CD4-positive, alpha-beta T cell treated with Interleukin-12 subunit alpha and Interleukin-12 subunit beta, for 1 hour (primary cell): ENCODE measurements around the gene BIRC6.
"Not testable (repeated sequence)": the region's sequence is repeated elsewhere in the genome, so short reads cannot be mapped to it uniquely, and the experiment has no call there.

ENCODE experiments used
- DNase-seq: peaks from one replicate; pipeline ENCODE4 v3.0.0-alpha.2; 2020

Gene BIRC6

DNA sequence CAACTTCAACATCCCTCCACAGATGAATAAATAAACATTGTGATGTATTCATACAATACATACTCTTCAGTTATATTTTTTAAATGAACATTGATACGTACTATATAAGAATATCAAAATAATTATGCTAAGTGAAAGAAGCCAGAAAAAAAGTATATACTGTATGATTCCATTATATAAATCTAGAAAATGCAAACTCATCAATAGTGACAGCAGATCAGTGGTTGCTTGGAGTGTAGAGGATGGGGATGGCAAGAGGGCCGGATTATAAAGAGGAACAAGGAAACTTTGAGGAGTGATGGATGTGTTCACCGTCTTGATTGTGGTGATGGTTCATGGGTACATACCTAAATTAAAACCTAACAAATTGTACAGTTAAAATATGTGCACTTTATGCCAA, 268.0 kb downstream of the BIRC6 start:
- no peak for DNase-seq

DNA sequence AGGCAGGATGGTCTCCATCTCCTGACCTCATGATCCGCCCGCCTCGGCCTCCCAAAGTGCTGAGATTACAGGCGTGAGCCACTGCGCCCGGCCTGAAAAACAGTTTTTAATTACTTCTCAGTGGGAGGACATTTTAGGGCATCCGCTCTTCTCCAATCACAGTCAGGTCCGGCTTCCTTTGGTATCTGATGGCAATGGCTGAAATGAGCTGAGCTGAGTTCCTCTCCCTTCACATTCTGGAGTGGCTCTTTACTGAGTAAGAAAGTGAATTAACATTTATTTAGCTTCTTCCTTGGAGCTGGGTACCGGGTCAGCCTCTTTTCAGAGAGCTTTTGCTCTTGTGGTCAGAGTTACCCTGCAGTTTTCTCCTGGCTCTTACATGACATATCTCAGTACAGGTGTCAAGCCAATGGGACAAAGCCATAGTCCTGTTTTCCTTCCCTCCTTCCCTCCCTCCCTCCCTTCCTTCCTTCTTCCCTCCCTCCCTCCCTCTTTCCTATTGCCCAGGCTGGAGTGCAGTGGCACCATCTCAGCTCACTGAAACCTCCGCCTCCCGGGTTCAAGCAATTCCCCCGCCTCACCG, 269.9 kb downstream of the BIRC6 start:
- no peak for DNase-seq

DNA sequence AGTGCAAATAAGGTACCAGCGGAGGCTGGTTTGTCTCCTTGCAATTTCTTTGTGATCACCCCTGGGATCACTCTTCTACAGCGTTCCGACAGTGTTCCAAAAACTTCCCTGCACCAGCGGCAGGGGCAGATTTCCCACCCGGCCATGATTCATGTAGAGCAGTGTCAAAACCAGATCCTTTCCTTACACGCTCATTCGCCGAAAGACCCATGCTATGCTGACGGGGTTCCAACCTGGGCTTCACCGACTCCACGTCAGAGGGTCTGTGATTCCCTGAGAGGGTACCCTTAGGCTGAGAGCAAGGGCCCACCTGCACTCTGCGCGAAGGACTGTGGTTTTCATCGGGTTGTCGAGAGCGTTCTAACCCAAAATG, 270.6 kb downstream of the BIRC6 start:
- no peak for DNase-seq

DNA sequence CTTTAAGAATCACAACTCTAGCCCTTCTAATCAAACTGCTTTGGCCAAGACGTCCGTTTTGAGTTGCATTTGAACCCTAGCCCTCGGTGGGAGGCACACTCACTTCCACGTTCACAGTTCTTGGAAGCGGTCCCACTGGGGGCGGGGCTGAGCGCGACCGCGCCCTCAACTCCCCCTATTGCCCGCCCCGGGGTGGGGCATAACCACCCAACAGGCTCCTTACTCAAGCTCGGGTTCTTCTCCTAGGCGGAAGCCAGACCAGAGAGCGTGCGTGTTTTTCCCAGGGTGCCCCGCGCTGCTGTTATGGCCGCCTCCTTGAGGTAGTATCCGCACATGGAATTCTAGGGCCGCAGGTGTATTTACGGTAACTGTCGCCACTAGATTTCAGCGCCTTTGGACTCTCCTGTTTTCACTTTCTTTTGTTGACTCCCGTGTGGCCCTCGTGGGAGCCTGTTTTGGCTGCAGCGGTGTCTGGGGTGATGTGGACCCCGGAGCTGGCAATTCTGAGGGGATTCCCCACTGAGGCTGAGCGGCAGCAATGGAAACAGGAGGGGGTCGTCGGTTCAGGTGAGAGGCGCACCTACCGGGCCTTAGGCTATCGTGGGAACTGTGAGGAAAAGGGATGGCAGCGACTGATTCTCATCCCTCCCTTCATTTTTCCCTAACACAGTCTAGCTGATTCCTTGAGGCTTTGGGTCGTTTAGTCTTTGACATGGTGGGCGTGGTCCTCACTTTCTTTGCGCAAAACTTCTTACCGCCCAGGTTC, 271.2 kb downstream of the BIRC6 start, which contains the start of gene TTC27:
Gene TTC27, plus strand, starts transcription at position 237 of the 766 bp plus-strand sequence. Its CDS starts 243 bp downstream, at position 480.
- DNase-seq: peak; percentile 94

DNA sequence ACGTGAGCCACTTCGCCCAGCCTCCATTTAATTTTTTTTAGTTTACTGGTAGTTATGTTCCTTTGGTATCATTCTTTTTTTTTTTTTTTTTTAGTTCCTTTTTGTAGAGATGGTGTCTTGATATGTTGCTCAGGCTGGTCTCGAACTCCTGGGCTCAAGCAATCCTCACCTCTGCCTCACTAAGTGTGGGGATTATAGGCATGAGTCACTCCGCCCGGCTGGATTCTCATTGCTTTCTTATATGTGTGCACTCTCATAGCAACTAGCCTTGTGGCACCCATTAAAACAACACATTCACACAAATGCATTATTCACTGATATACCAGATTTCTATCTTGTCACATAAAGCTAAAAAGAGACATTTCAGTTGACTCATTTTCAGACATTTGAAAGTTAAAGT, 275.3 kb downstream of the BIRC6 start:
- no peak for DNase-seq

DNA sequence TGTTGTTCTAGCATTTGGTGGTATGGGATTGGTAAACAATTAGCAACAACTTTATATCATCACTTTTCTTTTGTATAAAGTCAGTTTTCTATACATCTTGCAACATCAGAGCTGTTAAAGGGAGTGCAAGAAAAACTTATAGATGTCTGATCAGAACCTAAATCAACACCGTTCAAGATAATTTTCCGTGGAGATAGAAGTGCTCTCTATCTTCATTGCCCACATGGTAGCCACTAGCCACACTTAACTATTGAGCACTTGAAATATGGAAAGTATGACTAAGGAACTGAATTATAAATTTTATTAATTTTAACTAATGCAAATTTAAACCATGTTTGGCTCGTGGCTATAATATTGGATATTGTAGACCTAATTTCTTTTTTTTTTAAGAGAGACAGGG, 276.2 kb downstream of the BIRC6 start:
- DNase-seq: no peak

DNA sequence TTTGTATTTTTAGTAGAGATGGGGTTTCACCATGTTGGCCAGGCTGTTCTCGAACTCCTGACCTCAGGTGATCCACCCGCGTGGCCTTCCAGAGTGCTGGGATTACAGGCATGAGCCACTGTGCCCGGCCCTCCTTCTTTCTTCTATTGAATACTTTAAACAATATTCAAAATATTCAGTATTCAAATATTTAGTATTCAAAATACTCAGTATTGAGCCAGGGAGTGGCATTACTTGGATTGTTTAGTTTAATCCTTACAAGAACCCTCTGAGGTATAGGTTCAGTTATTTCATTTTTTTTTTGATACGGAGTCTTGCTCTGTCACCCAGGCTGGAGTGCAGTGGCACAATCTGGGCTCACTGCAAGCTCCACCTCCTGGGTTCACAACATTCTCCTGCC, 281.7 kb downstream of the BIRC6 start:
- DNase-seq: not testable (repeated sequence)

DNA sequence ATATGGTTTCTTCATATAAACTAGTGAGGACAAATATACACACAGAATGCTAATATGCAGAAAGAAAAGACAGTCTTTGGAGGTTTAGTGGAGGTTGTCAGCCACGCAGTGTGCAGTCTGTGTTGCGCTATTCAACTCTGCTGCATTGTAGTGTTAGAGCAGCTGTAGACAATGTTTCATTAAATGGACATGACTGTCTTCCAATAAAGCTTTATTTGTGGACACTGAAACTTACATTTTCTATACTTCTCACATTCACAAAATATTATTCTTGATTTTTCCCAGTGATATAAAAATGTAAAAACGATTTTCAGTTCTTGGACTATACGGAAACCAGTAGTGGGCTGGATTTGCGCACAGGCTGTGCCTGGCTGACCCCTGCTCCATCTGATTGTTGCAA, 284.4 kb downstream of the BIRC6 start:
- DNase-seq: no peak

DNA sequence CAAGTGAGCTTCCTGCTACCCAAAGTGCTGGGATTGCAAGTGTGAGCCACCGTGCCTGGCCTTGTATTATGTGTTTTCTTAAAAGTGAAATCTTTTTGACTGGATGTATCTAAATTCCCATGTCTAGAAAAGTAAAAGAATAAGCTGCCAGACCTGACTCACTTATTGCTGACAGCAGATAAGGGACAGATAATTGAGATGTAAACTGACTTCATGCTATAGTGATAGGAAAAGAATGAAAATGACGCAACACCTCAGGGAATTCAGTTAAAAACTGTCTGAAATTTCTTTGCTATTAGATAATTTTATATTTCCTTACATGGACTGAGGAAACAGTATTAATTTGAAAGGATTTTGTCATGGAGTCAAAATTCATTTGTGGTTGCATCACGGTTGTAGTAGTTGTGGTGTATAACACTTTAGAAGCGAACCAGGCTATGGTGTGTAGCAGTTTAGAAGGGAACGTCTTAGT, 290.4 kb downstream of the BIRC6 start:
- DNase-seq: no peak

DNA sequence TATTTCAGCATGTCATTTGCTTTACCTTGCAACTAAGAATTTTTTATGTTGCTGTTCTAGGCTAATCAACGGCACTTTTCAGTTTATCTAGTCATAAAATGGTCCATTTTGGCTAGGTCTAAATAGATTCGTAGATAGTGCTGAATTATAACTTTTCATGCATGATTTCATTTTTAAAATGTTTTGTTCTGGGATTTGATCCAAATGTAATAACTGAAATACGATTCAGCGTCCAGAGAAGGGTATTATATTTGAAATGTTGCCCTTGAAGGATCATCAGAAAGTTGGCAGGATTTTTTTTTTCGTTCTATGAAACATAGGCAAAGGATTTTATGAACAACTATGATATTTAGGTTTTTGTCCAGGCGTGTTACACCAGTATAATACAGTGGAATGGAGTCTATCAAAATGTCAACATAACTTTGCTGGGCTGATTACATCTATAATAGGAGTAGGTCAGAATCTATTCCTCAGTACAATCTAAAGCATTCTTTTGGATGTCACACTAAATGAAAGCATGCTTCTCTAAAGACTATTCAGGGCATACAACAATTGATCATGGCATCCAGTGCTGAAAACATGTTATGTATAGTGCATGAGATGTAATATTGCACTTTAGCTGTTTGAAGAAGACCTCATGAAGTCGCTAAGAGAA, 295.9 kb downstream of the BIRC6 start:
- DNase-seq: no peak

DNA sequence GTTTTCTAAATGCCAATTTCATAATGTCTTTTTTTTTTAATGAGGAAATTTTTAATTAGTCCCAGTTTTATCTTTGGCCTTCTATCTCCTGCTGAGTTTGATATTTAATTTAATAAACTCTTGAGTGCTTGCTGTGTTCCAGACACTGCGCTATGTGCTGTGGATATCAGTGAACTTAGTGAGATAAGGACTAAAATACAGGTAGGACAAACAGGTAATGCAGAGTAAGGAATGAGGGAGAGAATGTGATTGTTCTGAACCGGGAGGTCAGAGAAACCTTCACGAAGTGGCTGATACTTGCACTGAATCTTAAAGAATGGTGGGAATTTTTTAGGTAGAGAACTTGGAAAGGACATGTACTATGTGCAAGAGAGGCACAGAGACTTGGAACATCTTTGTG, 299.2 kb downstream of the BIRC6 start:
- no peak for DNase-seq

DNA sequence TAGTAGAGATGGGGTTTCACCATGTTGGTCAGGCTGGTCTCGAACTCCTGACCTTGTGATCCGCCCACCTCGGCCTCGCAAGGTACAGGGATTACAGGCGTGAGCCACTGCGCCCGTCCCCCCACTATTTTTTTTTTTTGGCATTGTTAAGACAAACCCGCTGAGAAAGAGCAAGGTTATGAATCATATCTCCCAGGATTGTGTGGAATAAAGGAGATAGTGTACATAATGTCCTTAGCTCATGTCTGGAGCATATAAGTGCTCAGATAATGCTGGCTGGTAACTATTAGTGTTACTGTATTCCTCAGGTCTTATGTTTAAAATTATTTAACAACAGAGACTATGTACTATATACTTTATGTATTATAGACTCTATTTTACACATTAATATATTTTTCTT, 307.0 kb downstream of the BIRC6 start:
- no peak for DNase-seq

DNA sequence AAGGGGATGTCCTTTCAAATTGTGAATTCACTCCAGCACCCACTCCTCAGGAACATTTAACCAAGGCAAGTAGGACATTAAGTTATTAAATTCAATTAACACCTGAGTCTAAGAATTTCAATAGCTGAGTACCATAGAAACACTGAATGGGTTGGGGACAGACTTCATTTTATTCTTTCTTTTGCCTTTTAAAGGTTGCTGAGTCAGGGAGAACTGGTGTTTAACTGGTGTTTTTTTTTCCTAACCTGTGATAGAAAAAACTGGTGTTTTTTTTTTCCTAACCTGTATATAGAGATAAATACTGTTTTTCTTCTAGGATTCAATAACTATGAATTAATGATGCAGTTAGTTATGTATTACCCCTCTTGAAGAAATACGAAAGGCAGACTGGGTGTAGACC, 309.9 kb downstream of the BIRC6 start:
- DNase-seq: no peak

DNA sequence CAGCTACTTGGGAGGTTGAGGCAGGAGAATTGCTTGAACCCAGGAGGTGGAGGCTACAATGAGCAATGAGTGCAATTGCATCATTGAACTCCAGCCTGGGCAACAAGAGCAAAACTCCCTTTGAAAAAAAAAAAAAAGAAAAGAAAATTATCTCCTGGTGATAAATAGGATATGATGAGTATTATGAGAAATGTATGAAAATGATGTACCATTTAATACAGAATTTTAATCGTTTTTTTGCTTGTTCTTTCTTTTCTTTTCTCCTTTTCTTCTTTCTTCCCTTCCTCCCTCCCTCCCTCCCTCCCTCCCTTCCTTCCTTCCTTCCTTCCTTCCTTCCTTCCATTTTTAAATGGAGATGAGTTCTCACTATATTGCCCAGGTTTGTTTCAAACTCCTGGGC, 311.4 kb downstream of the BIRC6 start:
- no peak for DNase-seq
